Measurements from ENCODE around the gene ELL.

DNA sequence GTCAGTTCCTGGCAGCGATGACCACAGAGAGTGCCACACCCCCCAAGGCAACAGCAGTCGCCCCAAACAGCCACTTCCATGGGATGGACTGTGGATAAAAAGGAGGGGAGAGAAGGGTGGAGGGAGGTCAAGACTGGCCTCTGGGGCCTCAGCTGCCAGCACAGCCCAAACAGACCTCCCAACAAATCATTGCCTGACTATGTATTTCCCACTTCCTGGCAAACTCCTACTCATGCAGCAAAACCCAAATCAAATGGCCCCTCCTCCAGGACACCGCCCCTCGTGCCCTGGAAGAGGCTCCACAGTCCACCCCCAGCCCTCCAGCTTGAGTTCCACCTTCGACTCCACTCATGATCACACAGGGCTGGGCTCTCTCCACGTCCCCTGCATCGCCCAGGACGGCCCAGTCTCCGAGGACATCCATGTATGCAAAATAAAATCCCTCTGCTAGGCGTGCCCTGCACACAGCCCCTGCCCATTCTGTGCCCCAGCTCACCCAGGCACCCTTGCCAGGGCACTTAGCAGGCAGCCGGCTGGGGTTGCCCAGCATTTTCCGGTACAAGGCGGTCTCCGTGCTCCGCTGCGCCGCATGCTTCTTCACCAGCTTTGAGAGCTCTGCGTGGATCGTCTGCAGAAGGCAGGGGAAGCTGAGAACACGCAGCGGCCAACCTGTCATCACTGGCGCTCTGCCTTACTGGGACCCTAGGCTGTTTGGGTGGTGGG is 10.5 kb upstream of the ELL start:
- TF ChIP-seq EZH2 (IDR thresholded peaks at IDR 0.05; ENCODE audit: borderline replicate concordance, low read length), result no peak
- TF ChIP-seq, protein P1, sequence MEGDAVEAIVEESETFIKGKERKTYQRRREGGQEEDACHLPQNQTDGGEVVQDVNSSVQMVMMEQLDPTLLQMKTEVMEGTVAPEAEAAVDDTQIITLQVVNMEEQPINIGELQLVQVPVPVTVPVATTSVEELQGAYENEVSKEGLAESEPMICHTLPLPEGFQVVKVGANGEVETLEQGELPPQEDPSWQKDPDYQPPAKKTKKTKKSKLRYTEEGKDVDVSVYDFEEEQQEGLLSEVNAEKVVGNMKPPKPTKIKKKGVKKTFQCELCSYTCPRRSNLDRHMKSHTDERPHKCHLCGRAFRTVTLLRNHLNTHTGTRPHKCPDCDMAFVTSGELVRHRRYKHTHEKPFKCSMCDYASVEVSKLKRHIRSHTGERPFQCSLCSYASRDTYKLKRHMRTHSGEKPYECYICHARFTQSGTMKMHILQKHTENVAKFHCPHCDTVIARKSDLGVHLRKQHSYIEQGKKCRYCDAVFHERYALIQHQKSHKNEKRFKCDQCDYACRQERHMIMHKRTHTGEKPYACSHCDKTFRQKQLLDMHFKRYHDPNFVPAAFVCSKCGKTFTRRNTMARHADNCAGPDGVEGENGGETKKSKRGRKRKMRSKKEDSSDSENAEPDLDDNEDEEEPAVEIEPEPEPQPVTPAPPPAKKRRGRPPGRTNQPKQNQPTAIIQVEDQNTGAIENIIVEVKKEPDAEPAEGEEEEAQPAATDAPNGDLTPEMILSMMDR (conservative IDR thresholded peaks at IDR 0.05 in 1 of 2, IDR thresholded peaks at IDR 0.05 in 1 of 2; ENCODE audit: extremely low read depth in 1 of 2, insufficient read depth in 1 of 2, low read depth in 1 of 2, low read length in 2 of 2), result no peak

All from mammary epithelial cell (primary cell).